ENCODE results near the gene A3GALT2. TPM values are rescaled to one million over a fixed set of nuclear protein-coding genes. Genes with fewer than 3 reads are reported as not detected.

The A3GALT2 gene
- not detected for polyA plus RNA-seq (2013, experiment 1 of 2)
- polyA plus RNA-seq (2013, experiment 2 of 2): not detected

GRCh38 chr1:33320619-33321165 lies at the start of gene A3GALT2:
Gene A3GALT2, minus strand, starts transcription at chr1:33321098. Its CDS starts 0 bp downstream, at chr1:33321098.
- no peak within 1 kb of the TSS for H2BK15ac ChIP-seq (replicated peaks; ENCODE audit: low read depth)
- no peaks in the 10 kb centered on the region for H3K4me1 ChIP-seq (ENCODE audit: control insufficient read depth, low read depth, low read length)
- H3K18ac ChIP-seq (ENCODE audit: low read length): no peak within 1 kb of the TSS
- H3K79me1 ChIP-seq (ENCODE audit: low read length): no peaks in the 10 kb centered on the region
- no peak within 1 kb of the TSS for H2BK120ac ChIP-seq (ENCODE audit: low read depth, low read length)
- no peak within 1 kb of the TSS for H4K8ac ChIP-seq (ENCODE audit: low read depth, low read length)
- H3K56ac ChIP-seq (ENCODE audit: low read length): no peak within 1 kb of the TSS
- H3K27me3 ChIP-seq (ENCODE audit: insufficient read depth, low read length, poor library complexity): no peaks in the 10 kb centered on the region
- no peak within 1 kb of the TSS for H3K4me3 ChIP-seq (ENCODE audit: low read length)
- no peak within 1 kb of the TSS for H4K5ac ChIP-seq (ENCODE audit: low read length)
- WGBS (ENCODE audit: extremely low coverage, insufficient coverage, low lambda C conversion rate): no CpG with 5 or more reads among the region's 8 CpGs
- no peak within 1 kb of the TSS for H3K4ac ChIP-seq (ENCODE audit: low read depth, low read length)
- H3K23ac ChIP-seq (ENCODE audit: low read length): no peak within 1 kb of the TSS
- DNase-seq: no peak
- H3K79me2 ChIP-seq (ENCODE audit: control insufficient read depth, insufficient read depth, low read length): no peaks in the 10 kb centered on the region
- no peak within 1 kb of the TSS for H3K27ac ChIP-seq (ENCODE audit: low read depth, low read length)
- no peak within 1 kb of the TSS for H2BK5ac ChIP-seq (ENCODE audit: low read length)
- H3K36me3 ChIP-seq (ENCODE audit: control insufficient read depth, insufficient read depth, low read length): no peaks in the 10 kb centered on the region
- no peak within 1 kb of the TSS for H3K4me2 ChIP-seq (ENCODE audit: low read length)
- H2AK5ac ChIP-seq (ENCODE audit: low read length): no peak within 1 kb of the TSS
- H3K9ac ChIP-seq (ENCODE audit: low read length): no peak within 1 kb of the TSS

GRCh38 chr1:33370301-33370700 lies 49.4 kb upstream of the A3GALT2 start:
- H3K9ac ChIP-seq (ENCODE audit: low read length): no peak overlapping the region
- no peaks in the 10 kb centered on the region for H3K79me2 ChIP-seq (ENCODE audit: control insufficient read depth, insufficient read depth, low read length)
- H3K4me3 ChIP-seq (ENCODE audit: low read length): no peak overlapping the region
- H3K36me3 ChIP-seq (ENCODE audit: control insufficient read depth, insufficient read depth, low read length): no peaks in the 10 kb centered on the region
- H3K27ac ChIP-seq (ENCODE audit: low read depth, low read length): no peak overlapping the region
- WGBS (ENCODE audit: extremely low coverage, insufficient coverage, low lambda C conversion rate): no CpG with 5 or more reads among the region's 4 CpGs
- no peak overlapping the region for H4K5ac ChIP-seq (ENCODE audit: low read length)
- no peak overlapping the region for H4K8ac ChIP-seq (ENCODE audit: low read depth, low read length)
- no peak for DNase-seq
- no peak overlapping the region for H3K4ac ChIP-seq (ENCODE audit: low read depth, low read length)
- H3K56ac ChIP-seq (ENCODE audit: low read length): no peak overlapping the region
- H3K79me1 ChIP-seq (ENCODE audit: low read length): no peaks in the 10 kb centered on the region
- no peak overlapping the region for H2BK120ac ChIP-seq (ENCODE audit: low read depth, low read length)
- H3K18ac ChIP-seq (ENCODE audit: low read length): no peak overlapping the region
- H2BK5ac ChIP-seq (ENCODE audit: low read length): no peak overlapping the region
- H3K27me3 ChIP-seq (ENCODE audit: insufficient read depth, low read length, poor library complexity): no peaks in the 10 kb centered on the region
- H2BK15ac ChIP-seq (replicated peaks; ENCODE audit: low read depth): no peak overlapping the region
- no peak overlapping the region for H3K4me2 ChIP-seq (ENCODE audit: low read length)
- H3K4me1 ChIP-seq (ENCODE audit: control insufficient read depth, low read depth, low read length): no peaks in the 10 kb centered on the region
- no peak overlapping the region for H3K23ac ChIP-seq (ENCODE audit: low read length)
- H2AK5ac ChIP-seq (ENCODE audit: low read length): no peak overlapping the region

DNA sequence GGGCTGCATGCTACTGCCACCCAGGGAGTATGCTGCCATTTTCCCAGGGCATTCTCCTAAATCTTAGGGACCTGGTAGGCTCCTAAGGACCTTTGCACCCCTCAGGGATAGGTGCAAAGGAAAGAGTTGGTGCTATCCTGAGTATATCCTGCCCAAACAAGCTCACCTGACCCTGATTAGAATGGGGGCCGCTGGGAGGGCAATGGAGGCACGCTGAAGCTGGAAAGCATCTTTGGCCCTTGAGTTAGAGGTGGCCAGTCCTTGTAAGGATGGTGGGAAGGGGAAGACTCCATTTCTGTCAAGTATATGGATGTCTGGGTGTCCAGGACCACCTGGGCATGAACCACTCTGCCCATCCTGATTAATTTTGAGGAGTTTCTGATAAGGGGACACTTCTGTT lies 48.9 kb upstream of the A3GALT2 start:
- no peaks in the 10 kb centered on the region for H3K36me3 ChIP-seq (ENCODE audit: control insufficient read depth, insufficient read depth, low read length)
- no peaks in the 10 kb centered on the region for H3K4me1 ChIP-seq (ENCODE audit: control insufficient read depth, low read depth, low read length)
- no peak overlapping the region for H3K23ac ChIP-seq (ENCODE audit: low read length)
- no peak overlapping the region for H3K27ac ChIP-seq (ENCODE audit: low read depth, low read length)
- no peak overlapping the region for H3K18ac ChIP-seq (ENCODE audit: low read length)
- no peak for DNase-seq
- H3K4me2 ChIP-seq (ENCODE audit: low read length): no peak overlapping the region
- no peak overlapping the region for H2BK120ac ChIP-seq (ENCODE audit: low read depth, low read length)
- no peak overlapping the region for H3K4ac ChIP-seq (ENCODE audit: low read depth, low read length)
- no CpG with 5 or more reads among the region's 2 CpGs for WGBS (ENCODE audit: extremely low coverage, insufficient coverage, low lambda C conversion rate)
- no peak overlapping the region for H2AK5ac ChIP-seq (ENCODE audit: low read length)
- H3K4me3 ChIP-seq (ENCODE audit: low read length): no peak overlapping the region
- H3K56ac ChIP-seq (ENCODE audit: low read length): no peak overlapping the region
- no peak overlapping the region for H4K5ac ChIP-seq (ENCODE audit: low read length)
- H2BK5ac ChIP-seq (ENCODE audit: low read length): no peak overlapping the region
- H3K79me1 ChIP-seq (ENCODE audit: low read length): no peaks in the 10 kb centered on the region
- H3K27me3 ChIP-seq (ENCODE audit: insufficient read depth, low read length, poor library complexity): no peaks in the 10 kb centered on the region
- H3K9ac ChIP-seq (ENCODE audit: low read length): no peak overlapping the region
- H3K79me2 ChIP-seq (ENCODE audit: control insufficient read depth, insufficient read depth, low read length): no peaks in the 10 kb centered on the region
- no peak overlapping the region for H4K8ac ChIP-seq (ENCODE audit: low read depth, low read length)
- no peak overlapping the region for H2BK15ac ChIP-seq (replicated peaks; ENCODE audit: low read depth)

DNA sequence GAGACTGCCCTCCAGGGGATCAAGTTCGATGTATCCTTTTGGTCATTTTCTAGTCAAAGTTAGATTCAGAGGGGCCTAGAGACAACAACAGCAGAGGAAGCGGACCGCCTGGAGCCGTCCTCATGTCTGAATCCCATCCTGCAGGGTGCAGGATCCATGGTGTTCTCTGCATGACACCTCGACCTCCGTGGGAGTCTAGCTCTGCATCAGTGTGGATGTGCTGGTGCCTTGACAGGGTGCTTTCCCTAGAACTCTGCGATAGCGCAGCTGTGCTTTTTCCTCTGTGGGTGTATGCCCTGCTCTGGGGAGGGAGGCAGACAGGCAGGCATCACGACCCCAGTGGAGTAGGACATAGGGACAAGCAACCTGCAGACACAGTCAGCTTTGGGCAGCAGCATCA lies 48.2 kb upstream of the A3GALT2 start:
- no peak overlapping the region for H3K9ac ChIP-seq (ENCODE audit: low read length)
- no peak overlapping the region for H3K4me2 ChIP-seq (ENCODE audit: low read length)
- no CpG with 5 or more reads among the region's 9 CpGs for WGBS (ENCODE audit: extremely low coverage, insufficient coverage, low lambda C conversion rate)
- no peaks in the 10 kb centered on the region for H3K36me3 ChIP-seq (ENCODE audit: control insufficient read depth, insufficient read depth, low read length)
- H3K4me1 ChIP-seq (ENCODE audit: control insufficient read depth, low read depth, low read length): peaks cover 5% of the 10 kb centered on the region
- no peak overlapping the region for H3K56ac ChIP-seq (ENCODE audit: low read length)
- no peak overlapping the region for H3K23ac ChIP-seq (ENCODE audit: low read length)
- H3K27me3 ChIP-seq (ENCODE audit: insufficient read depth, low read length, poor library complexity): no peaks in the 10 kb centered on the region
- H2BK120ac ChIP-seq (ENCODE audit: low read depth, low read length): no peak overlapping the region
- no peak overlapping the region for H3K4ac ChIP-seq (ENCODE audit: low read depth, low read length)
- H3K79me2 ChIP-seq (ENCODE audit: control insufficient read depth, insufficient read depth, low read length): no peaks in the 10 kb centered on the region
- H3K18ac ChIP-seq (ENCODE audit: low read length): no peak overlapping the region
- no peak overlapping the region for H4K8ac ChIP-seq (ENCODE audit: low read depth, low read length)
- no peak overlapping the region for H3K27ac ChIP-seq (ENCODE audit: low read depth, low read length)
- H2BK15ac ChIP-seq (replicated peaks; ENCODE audit: low read depth): no peak overlapping the region
- no peak for DNase-seq
- no peak overlapping the region for H4K5ac ChIP-seq (ENCODE audit: low read length)
- no peaks in the 10 kb centered on the region for H3K79me1 ChIP-seq (ENCODE audit: low read length)
- H3K4me3 ChIP-seq (ENCODE audit: low read length): no peak overlapping the region
- H2BK5ac ChIP-seq (ENCODE audit: low read length): no peak overlapping the region
- no peak overlapping the region for H2AK5ac ChIP-seq (ENCODE audit: low read length)

- no peak overlapping the region for H3K4me2 ChIP-seq (ENCODE audit: low read length)
- H2BK5ac ChIP-seq (ENCODE audit: low read length): no peak overlapping the region
- H2BK120ac ChIP-seq (ENCODE audit: low read depth, low read length): no peak overlapping the region
- no peak overlapping the region for H3K4ac ChIP-seq (ENCODE audit: low read depth, low read length)
- H3K36me3 ChIP-seq (ENCODE audit: control insufficient read depth, insufficient read depth, low read length): no peaks in the 10 kb centered on the region
- no peak overlapping the region for H3K27ac ChIP-seq (ENCODE audit: low read depth, low read length)
- H3K79me2 ChIP-seq (ENCODE audit: control insufficient read depth, insufficient read depth, low read length): no peaks in the 10 kb centered on the region
- no peak overlapping the region for H2AK5ac ChIP-seq (ENCODE audit: low read length)
- no peak overlapping the region for H3K18ac ChIP-seq (ENCODE audit: low read length)
- H3K79me1 ChIP-seq (ENCODE audit: low read length): no peaks in the 10 kb centered on the region
- no peak overlapping the region for H3K23ac ChIP-seq (ENCODE audit: low read length)
- no peak overlapping the region for H3K4me3 ChIP-seq (ENCODE audit: low read length)
- no peak overlapping the region for H4K8ac ChIP-seq (ENCODE audit: low read depth, low read length)
- no peak overlapping the region for H2BK15ac ChIP-seq (replicated peaks; ENCODE audit: low read depth)
- no peak overlapping the region for H3K9ac ChIP-seq (ENCODE audit: low read length)
- peaks cover 10% of the 10 kb centered on the region for H3K4me1 ChIP-seq (ENCODE audit: control insufficient read depth, low read depth, low read length)
- no peak overlapping the region for H3K56ac ChIP-seq (ENCODE audit: low read length)
- no CpG with 5 or more reads among the region's 15 CpGs for WGBS (ENCODE audit: extremely low coverage, insufficient coverage, low lambda C conversion rate)
- no peaks in the 10 kb centered on the region for H3K27me3 ChIP-seq (ENCODE audit: insufficient read depth, low read length, poor library complexity)
- DNase-seq: no peak
- H4K5ac ChIP-seq (ENCODE audit: low read length): no peak overlapping the region
Observed at GRCh38 chr1:33368431-33368830, 47.5 kb upstream of the A3GALT2 start.
